Stomach (tissue), 9 donors: ENCODE data around the gene CNTNAP3. TPM values are rescaled to one million over a fixed set of nuclear protein-coding genes. Genes with fewer than 3 reads are reported as not detected.
"Not testable (repeated sequence)": the region's sequence is repeated elsewhere in the genome, so short reads cannot be mapped to it uniquely, and the experiment has no call there.

ENCODE experiments used
- DNase-seq, 2 donors: peaks; one replicate each; pipeline versions ENCODE4 v3.0.0 to v3.0.0-alpha.2; 2013 to 2019
- H3K27ac ChIP-seq, 5 donors: fragments of 200-600 bp in 4 of 5; sonication (generic) in 4 of 5; one replicate each; pipeline ENCODE4 v1.5.1; 2013 to 2019; ENCODE audit warnings: mild to moderate bottlenecking in 1 of 5, moderate library complexity in 1 of 5
- H3K27me3 ChIP-seq, 3 donors: fragments of 200-600 bp; sonication (generic); one replicate each; pipeline ENCODE4 v1.5.1; 2017 to 2019; ENCODE audit warnings: mixed run types in 1 of 3
- H3K36me3 ChIP-seq, 4 donors: fragments of 200-600 bp; sonication (generic); 1 replicate in 3 of 4; 2 replicates in 1 of 4; pipeline ENCODE4 v1.5.1; 2016 to 2019
- H3K4me1 ChIP-seq, 4 donors: fragments of 200-600 bp; sonication (generic); one replicate each; pipeline ENCODE4 v1.5.1; 2016 to 2019
- H3K4me3 ChIP-seq, 4 donors: fragments of 200-600 bp; sonication (generic) in 3 of 4; one replicate each; pipeline ENCODE4 v1.5.1; 2016 to 2019; ENCODE audit warnings: mild to moderate bottlenecking in 1 of 4
- H3K9me3 ChIP-seq, 4 donors: fragments of 200-600 bp; sonication (generic); one replicate each; pipeline ENCODE4 v1.5.1; 2016 to 2019
- WGBS, 5 donors: extraction: QIAGEN DNeasy Blood & Tissue Kit in 3 of 5; methylation state at CpG; one replicate each; pipeline versions ENCODE4 v1.1.5 to v1.1.7; 2013 to 2018; 5-methylcytosine and 5-hydroxymethylcytosine counted together
- intact Hi-C: fragments of 100-400 bp; cut with DNase I; formaldehyde crosslinking; loops from one replicate; pipeline ENCODE4 v1.15.1; 2023; ENCODE audit warnings: low total_unique reads
- polyA plus RNA-seq, 3 donors: library from polyadenylated mRNA; stranded (reverse); fragments of 200-250 nt; gene quantifications; one replicate each; pipeline ENCODE4 v1.2.3, GENCODE V29; 2013
- small RNA-seq, 4 donors: library from RNA; depleted of rRNA; stranded (forward); fragments of <200 nt; gene quantifications; one replicate each; pipeline ENCODE3, GENCODE V24; 2016
- total RNA-seq, 5 donors: library from RNA; depleted of rRNA; stranded (reverse); fragments of >200 nt; gene quantifications; one replicate each; pipeline versions ENCODE4 v1.1.0 to v1.2.3, GENCODE V29; 2014 to 2016
- donor health status: healthy with polysubstance abuse.
- donor health status: Bipolar disorder and iron deficiency.
- donor health status: healthy.

The CNTNAP3 gene
- total and polyA plus RNA-seq, 8 donors: 0.25 to 12.3 (median 2.8) TPM; not detected in 3

- intact Hi-C loops, H3K27ac ChIP-seq, H3K4me1 ChIP-seq, H3K4me3 ChIP-seq, H3K36me3 ChIP-seq, H3K27me3 ChIP-seq, H3K9me3 ChIP-seq: not testable (repeated sequence)
- peak in 1 of 2 donors; percentile 68 for DNase-seq
- 39 to 52% (median 46%) methylated on average over 7 to 9 of the region's 11 CpGs for WGBS, 5 donors
Observed at GRCh38 chr9:39030204-39031019, 257.6 kb downstream of the CNTNAP3 start.

- H3K4me3 ChIP-seq, intact Hi-C loops, H3K27ac ChIP-seq, H3K9me3 ChIP-seq, H3K27me3 ChIP-seq, DNase-seq, H3K36me3 ChIP-seq, H3K4me1 ChIP-seq: not testable (repeated sequence)
- WGBS, 5 donors: 81 to 91% (median 85%) methylated on average over 5 of the region's 5 CpGs
Observed at GRCh38 chr9:39028855-39029254, 259.1 kb downstream of the CNTNAP3 start.

- H3K36me3 ChIP-seq, H3K27me3 ChIP-seq, H3K27ac ChIP-seq, DNase-seq, intact Hi-C loops, H3K4me3 ChIP-seq, H3K4me1 ChIP-seq, H3K9me3 ChIP-seq: not testable (repeated sequence)
- WGBS, 5 donors: 89 to 93% (median 92%) methylated on average over 7 of the region's 7 CpGs
Observed at GRCh38 chr9:39028168-39028567, 259.8 kb downstream of the CNTNAP3 start.

- DNase-seq, H3K27ac ChIP-seq, intact Hi-C loops, H3K9me3 ChIP-seq, H3K4me3 ChIP-seq, H3K27me3 ChIP-seq, H3K4me1 ChIP-seq, H3K36me3 ChIP-seq: not testable (repeated sequence)
- 59 to 70% (median 69%) methylated on average over 4 of the region's 4 CpGs for WGBS, 5 donors
Observed at GRCh38 chr9:39025911-39026588, 261.9 kb downstream of the CNTNAP3 start.

Small RNAs within 50 kb of the gene (small RNA-seq; reads per million reads assigned to genes)
- gene RN7SL640P: 0 reads per million in 4 donors

Other genes with a start within 250 kb of the CNTNAP3 start
- not detected for gene SPATA31A1, start 67.5 kb upstream of the CNTNAP3 start, total RNA-seq
- gene SPATA31A1, start 67.5 kb upstream of the CNTNAP3 start, polyA plus RNA-seq: not detected